Kasumi-1 (cell line): ENCODE results near the gene LMCD1.

Experiments
- DNase-seq, 2 experiments: peaks; one replicate each; lab custom pipeline; 2025; lab: John Stamatoyannopoulos, UW

LMCD1 gene

GRCh38 chr3:8584661-8585060, 83.0 kb downstream of the LMCD1 start:
- DNase-seq: no peak

DNA sequence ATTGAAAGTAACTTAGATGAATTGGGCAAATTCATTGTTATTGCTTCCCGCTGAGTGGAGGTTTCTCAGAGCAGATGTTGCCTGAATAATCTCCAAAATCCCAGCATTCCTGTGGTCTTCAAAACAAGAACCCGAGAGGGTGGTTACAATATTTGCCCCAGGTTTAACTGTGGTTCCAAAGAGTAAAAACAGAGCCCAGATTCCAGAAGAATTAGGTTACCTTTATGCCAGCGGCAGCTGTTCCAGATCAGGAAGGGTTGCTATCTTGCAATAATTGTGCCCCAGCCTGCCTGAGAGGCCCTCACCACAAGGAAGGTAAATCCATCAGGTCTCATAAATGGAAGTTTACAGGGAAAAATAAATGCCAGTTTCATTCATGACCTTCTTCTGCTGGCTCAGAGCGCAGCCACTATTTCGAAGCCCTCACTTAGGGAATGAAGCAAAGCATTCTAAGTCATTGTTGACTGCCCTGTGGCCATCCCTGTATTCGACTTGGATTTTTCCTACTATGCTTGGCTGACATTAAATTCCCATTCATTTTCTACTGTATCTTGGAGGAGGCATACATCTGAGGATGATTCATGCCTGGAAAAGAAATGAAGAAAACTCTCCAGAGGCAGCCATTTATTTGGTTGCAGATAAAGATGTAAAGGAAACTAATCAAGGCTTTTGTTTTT, 88.4 kb downstream of the LMCD1 start:
- DNase-seq: no peak

GRCh38 chr3:8593021-8593827, 91.6 kb downstream of the LMCD1 start:
- DNase-seq: no peak

DNA sequence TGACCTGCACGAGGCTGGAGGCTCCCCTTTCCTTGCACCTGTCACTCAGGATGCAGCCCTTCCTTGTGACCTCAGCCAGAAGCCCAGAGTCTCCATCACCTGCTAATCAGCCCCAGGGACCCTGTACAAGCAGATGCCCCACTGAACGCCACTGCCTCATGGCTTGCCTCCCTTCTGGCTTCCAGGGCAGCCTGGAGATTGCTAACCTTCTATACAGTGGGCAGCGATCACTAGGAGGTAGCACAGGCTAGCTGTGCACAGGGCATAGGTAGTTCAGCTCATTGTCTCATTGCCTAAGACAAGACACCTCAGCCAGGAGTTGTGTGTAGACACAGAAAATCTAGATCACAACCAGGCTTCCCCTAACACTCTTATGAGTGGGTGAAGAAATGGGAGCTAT, 93.6 kb downstream of the LMCD1 start:
- no peak for DNase-seq

DNA sequence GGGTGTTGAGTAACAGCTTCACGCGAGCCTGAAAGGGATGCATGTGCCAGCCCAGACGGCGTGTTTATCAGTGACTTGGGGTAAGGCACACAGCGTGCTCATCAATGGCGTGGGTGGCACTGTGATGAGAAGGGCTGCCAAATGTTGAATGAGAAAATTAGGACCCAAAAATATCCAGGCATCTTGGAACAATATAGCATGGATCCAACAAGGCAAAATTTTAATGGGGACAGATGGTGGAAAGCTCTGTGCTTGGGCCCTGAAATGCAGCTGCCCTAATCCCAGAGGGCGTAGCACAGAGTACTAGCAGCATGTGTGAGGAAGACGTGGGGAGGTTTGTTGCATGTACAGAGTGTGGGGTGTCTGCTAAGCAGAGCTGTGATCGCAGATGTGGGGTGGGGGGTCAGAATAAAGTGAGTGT, 94.1 kb downstream of the LMCD1 start:
- no peak for DNase-seq

DNA sequence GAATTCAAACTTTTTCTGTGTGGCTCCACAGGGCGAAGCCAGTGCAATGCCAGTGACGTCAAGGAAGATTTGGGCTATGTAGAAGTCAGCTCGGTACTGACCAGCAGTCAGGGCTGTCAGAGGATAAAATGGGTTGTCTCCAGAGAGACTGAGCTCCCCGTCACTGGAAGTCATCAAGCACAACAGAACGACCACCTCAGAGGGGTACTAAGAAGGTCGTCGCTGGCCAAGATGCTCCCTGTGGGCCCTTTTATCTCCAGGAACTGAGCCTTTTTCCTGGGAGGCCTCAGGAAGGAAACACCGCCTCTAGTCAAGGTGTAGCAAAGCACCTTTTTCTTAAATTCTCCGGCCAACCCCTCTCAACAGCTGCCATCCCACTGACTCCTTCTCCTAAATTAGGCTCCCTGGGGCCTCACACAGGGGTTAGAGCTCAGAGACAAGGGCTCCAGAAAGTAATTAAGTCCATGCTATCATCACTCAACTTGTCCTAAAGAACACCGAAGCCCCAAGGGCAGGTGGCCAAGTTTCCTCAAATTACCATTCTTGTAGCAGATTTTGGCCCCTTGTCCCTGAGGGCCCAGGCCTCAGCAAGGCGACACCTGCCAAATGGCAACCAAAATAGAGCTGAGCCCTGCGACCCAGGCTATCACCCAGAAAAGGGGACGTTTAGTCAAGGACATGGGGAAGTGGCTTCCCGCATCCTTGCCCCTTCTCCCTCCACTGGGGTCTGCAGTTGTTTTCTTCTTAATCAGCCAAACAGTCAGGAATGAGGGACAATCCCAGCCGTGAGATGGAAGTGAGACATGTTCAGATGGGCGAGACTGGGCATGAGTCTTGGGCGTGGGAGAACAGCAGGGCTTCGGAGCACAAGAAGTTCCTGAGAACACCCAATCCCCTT, 94.9 kb downstream of the LMCD1 start:
- no peak for DNase-seq

GRCh38 chr3:8597219-8597853, 95.7 kb downstream of the LMCD1 start:
- DNase-seq: no peak

GRCh38 chr3:8599146-8599545, 97.5 kb downstream of the LMCD1 start:
- no peak for DNase-seq

DNA sequence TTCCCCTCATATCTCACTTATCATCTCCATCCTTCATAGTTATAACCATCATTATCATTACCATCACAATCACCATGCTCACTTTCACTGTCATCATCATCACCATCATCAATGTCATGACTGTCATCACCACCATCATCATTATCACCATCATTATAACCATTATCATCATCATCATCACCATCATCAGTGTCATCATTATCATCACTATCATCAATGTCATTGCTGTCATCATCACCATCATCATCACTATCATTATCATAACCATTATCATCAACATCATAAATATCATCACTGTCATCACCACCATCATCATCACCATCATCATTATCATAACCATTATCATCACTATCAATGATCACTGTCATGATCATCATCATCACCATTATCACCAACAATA, 98.8 kb downstream of the LMCD1 start:
- DNase-seq: no peak

DNA sequence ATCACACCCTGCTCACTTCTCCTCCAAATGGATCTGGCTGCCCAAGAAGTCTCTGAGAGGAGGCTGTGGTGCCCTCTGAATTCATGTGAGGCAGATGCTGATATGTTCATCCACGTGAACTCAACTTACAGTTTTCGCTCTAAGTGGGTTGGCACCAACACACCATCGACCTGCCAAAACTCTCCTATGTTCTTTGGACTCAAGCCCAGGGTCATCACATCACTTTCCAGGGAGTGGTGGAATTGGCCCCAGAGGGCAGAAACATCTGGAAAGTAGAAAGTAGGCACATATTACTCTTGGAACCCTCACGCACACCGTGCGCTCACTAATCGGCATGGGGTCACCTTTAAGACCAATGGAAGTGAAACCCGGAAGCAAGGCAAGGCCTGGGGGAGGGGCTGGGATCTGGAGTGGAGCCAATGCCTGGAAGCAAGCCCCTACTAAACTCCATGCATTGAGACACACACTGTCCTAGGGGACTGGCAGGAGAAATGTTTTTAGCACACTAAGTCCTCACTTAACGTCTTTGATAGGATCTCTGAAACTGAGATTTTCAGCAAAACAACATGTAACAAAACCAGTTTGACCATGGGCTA, 101.6 kb downstream of the LMCD1 start:
- no peak for DNase-seq

- no peak for DNase-seq
Observed at GRCh38 chr3:8604006-8604405, 102.4 kb downstream of the LMCD1 start.

DNA sequence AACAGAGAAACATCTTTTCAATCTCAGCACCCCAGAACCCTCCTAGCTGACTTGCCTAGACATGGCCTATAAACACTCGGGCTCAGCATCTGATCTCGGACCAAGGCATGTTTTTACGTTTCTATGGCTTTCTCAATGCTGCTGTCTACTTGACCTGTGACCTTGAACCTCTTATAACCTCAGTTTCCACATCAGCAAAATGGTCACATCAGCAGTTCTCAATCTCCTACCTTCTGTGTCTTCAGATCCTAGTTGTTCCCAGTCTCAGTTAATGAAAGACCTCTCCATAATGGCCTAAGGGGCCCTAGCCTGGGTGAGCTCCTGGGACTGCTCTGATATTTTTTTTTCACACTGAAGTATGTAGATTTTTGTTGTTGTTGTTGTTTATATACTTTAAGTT, 103.4 kb downstream of the LMCD1 start:
- DNase-seq: no peak

GRCh38 chr3:8606701-8607231, 105.1 kb downstream of the LMCD1 start:
- no peak for DNase-seq

DNA sequence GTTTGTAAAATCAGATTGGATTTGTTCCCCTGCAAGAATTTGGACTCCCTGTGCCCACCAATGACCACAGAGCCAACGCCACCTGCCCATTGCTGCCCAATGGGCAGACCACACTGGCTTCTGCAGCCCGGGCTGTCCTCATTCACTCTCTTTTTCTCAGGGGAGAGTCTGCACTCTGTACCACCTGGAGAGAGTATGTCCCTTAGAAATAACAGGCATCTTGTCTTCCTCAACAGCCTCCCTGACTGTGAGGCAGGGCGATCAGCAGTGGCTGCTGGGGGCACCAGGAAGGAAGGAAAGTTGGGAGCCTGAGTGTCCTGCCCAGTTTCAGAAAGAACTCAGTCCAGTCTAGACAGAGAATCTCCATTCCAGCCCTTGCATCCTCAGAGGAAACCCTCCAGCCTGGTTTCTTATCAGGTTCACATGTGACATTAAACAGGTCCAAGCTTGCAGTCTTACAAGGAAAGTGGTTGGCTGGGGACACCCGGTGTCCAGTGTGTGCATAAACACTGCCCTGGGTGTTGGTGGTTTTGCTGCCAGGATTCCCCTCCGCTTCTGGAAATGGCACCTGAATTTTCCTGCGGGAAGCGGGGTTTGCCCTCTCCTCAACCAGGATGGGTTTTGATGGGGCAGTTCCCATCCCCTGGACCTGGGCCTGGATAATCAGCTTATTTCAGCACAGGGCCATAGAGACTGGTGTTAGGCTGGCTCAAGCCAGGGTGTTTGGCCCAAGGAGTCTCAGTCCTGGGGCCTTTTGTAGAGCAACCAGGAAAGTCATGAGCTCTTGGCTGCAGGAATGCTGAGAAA, 105.8 kb downstream of the LMCD1 start:
- peak; percentile 31 to 36 for DNase-seq

- DNase-seq: no peak
Observed at GRCh38 chr3:8608041-8608790, 106.6 kb downstream of the LMCD1 start.

DNA sequence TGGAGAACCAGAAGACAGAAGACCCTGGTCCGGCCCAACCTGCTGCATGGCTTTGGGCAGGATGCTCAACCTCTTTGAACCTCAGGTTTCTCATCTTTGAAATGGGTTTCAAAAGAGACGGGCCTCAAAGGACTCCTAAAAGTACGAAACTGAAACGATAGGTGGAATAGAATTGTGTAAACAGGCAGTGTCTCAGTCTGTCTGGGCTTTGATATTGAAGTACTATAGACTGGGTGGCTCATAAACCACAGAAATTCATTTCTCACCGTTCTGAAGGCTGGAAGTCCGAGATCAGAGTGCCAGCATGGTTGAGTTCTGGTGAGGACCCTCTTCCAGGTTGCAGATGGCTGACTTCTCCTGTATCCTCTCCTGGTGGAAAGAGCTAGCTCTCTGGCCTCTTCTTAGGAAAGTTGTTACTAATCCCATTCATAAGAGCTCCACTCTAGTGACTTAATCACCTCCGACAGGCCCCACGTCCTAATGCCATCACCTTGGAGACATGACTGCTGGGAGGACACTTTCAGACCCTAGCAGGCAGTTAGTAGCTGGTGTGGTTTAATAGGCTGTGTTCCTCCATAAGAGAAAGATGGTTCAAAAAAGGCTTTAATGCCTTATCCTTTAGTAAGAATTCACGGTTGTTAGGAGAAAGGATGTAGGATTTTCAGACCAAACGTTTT, 107.3 kb downstream of the LMCD1 start:
- peak in 1 of 2 experiments; percentile 1 for DNase-seq

DNA sequence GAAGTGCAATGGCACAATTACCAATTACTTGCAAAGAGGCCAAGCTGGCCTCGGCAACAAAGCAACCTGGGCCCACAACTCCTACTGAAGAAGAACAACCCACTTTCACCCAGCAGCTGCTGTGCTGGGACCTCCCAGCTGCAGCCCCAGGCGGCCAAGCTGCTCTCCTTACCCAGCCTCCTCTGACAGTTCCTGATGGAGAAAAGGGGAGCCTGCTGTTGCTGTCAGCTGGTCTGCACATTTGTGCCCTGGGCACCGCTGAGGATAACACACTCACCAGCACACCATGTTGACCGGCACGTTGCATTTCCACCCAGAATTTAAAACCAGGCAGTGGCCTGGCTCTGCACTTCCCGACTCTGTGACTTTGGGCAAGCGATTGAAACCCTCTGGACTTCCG, 109.3 kb downstream of the LMCD1 start:
- DNase-seq: no peak

DNA sequence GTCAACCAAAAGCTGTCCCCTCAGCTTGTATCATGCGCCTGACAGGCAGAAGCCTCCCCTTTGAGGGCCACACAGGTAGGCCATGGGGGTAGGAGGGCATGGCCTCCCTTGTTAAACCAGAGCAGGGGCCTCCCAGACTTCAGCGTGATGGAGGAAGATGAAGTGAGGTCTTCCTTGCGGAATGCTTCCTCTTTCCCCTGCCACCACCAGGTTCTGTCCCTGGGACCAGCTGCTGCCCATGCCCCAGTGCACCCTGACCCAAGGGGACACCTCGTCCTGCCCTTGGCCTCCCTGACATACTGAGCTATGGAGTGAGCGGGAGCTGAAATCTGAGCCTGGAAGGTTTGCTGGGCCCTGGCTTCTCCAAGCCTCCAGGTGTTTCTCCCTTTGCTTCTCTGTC, 116.3 kb downstream of the LMCD1 start:
- no peak for DNase-seq

DNA sequence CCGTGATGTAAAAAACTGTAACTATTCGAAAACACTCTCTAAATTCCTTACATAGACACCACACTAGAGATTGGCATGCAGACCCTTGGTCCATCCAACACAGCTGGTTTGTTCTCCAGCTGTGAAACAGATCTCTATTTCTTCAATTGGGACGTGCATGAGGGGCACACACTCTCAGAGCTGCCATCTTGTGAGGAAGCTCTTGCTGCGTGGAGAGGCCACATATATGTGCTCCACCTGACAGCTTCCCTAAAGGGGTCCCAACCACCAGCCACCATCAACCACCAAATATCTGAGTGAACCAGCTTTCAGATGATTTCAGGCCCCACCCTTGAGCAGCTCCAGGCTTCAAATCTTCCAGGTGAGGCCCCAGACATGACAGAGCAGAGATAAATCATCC, 117.3 kb downstream of the LMCD1 start:
- no peak for DNase-seq
